GM23338 (cell line): Measurements from ENCODE around the gene PTPRO.

Source experiments
- EZH2 ChIP-seq: fragments of 200-600 bp; sonication (generic); IDR thresholded peaks from one replicate; pipeline ENCODE4 v1.8.0; 2017; ENCODE audit warnings: antibody characterized with exemption, mild to moderate bottlenecking, low read depth; ENCODE audit not compliant: unreplicated experiment
- EZH2phosphoT487 ChIP-seq: fragments of 200-600 bp; sonication (generic); IDR thresholded peaks from one replicate; pipeline ENCODE4 v1.8.1; 2018; ENCODE audit warnings: antibody characterized with exemption; ENCODE audit not compliant: unreplicated experiment
- POLR2AphosphoS5 ChIP-seq: IDR thresholded peaks from 2 replicates; pipeline ENCODE4 v1.6.1; 2016; ENCODE audit warnings: antibody characterized with exemption, low read depth
- TF ChIP-seq, protein P1 (sequence below), 2 experiments: fragments of 200-600 bp in 1 of 2; sonication (generic) in 1 of 2; conservative IDR thresholded peaks; 2 replicates each; pipeline versions ENCODE4 v1.5.1 to v1.6.1; 2016 to 2017; ENCODE audit warnings: antibody characterized with exemption in 2 of 2, low read depth in 2 of 2, mild to moderate bottlenecking in 2 of 2, moderate library complexity in 1 of 2
- TF ChIP-seq, protein P2 (sequence below): IDR thresholded peaks from one replicate; pipeline ENCODE4 v1.6.1; 2018; ENCODE audit warnings: antibody characterized with exemption; ENCODE audit not compliant: unreplicated experiment

DNA sequence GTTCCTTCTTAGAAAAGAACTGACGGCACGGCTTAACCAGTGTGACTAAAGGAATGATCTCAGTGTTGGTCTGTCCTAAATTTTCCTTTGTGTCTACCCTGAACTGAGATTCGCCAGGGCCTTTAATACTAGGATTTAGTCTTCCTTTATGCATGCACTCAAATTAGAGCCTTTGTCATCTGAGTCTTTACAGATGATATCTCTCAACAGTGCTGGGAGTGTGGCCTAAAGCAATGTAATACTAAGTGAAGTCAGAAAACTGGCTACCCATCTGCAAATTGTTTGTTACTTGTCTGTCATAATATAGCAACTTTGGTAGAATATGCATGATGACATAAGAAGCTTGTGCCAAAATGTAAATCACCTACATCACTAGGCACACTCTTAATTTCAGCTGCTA lies 95.4 kb downstream of the PTPRO start:
- TF ChIP-seq, protein P1, sequence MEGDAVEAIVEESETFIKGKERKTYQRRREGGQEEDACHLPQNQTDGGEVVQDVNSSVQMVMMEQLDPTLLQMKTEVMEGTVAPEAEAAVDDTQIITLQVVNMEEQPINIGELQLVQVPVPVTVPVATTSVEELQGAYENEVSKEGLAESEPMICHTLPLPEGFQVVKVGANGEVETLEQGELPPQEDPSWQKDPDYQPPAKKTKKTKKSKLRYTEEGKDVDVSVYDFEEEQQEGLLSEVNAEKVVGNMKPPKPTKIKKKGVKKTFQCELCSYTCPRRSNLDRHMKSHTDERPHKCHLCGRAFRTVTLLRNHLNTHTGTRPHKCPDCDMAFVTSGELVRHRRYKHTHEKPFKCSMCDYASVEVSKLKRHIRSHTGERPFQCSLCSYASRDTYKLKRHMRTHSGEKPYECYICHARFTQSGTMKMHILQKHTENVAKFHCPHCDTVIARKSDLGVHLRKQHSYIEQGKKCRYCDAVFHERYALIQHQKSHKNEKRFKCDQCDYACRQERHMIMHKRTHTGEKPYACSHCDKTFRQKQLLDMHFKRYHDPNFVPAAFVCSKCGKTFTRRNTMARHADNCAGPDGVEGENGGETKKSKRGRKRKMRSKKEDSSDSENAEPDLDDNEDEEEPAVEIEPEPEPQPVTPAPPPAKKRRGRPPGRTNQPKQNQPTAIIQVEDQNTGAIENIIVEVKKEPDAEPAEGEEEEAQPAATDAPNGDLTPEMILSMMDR (conservative IDR thresholded peaks at IDR 0.05; ENCODE audit: low read depth in 2 of 2): no peak
- TF ChIP-seq EZH2 (no peak), POLR2AphosphoS5 (no peak), EZH2phosphoT487 (no peak)
- TF ChIP-seq, protein P2, sequence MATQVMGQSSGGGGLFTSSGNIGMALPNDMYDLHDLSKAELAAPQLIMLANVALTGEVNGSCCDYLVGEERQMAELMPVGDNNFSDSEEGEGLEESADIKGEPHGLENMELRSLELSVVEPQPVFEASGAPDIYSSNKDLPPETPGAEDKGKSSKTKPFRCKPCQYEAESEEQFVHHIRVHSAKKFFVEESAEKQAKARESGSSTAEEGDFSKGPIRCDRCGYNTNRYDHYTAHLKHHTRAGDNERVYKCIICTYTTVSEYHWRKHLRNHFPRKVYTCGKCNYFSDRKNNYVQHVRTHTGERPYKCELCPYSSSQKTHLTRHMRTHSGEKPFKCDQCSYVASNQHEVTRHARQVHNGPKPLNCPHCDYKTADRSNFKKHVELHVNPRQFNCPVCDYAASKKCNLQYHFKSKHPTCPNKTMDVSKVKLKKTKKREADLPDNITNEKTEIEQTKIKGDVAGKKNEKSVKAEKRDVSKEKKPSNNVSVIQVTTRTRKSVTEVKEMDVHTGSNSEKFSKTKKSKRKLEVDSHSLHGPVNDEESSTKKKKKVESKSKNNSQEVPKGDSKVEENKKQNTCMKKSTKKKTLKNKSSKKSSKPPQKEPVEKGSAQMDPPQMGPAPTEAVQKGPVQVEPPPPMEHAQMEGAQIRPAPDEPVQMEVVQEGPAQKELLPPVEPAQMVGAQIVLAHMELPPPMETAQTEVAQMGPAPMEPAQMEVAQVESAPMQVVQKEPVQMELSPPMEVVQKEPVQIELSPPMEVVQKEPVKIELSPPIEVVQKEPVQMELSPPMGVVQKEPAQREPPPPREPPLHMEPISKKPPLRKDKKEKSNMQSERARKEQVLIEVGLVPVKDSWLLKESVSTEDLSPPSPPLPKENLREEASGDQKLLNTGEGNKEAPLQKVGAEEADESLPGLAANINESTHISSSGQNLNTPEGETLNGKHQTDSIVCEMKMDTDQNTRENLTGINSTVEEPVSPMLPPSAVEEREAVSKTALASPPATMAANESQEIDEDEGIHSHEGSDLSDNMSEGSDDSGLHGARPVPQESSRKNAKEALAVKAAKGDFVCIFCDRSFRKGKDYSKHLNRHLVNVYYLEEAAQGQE: no peak
